ENCODE measurements around the gene TNNC1.

DNA sequence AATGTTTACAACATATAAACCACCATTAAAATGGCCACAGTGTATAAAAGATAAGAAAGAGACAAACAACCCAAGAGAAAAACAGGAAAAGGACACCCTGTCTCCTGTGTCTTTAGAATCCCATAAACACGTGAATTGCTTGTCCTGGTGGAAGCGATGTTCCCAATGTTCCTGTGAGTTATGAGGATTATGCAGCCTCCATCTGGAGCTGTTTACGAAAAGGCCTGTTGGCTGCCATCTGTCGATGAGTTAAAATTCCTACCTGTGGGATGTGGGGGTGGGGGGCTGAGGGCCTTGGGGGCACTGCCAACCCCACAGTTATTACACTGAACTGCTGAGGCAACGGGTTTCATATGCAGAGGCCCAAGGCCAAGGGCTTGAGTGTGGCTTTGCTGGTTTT lies 15.2 kb upstream of the TNNC1 start:
- no peak for TF ChIP-seq EZH2 (IDR thresholded peaks at IDR 0.05; ENCODE audit: borderline replicate concordance, insufficient read depth, low read depth, low read length, poor library complexity, severe bottlenecking)
- TF ChIP-seq CTCF (IDR thresholded peaks at IDR 0.05) = no peak
